Measurements from ENCODE around the gene FCN1.

DNA sequence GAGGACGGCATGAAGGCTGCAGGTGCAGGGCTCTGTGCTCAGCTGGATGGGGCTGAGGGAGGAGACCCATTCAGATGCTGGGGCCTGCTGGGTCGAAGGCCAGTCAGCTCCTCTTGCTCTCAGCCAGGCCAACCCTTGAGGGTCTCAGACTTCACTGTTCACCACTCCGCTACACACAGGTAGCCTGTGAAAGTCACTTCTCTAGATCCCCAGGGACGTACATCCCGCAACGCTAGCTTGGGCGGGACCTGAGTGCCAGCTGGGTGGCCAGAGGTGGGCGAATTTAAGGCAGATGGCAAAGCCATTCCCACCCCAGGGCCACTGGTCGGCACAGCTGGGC lies 42.2 kb upstream of the FCN1 start:
- TF ChIP-seq, protein P1, sequence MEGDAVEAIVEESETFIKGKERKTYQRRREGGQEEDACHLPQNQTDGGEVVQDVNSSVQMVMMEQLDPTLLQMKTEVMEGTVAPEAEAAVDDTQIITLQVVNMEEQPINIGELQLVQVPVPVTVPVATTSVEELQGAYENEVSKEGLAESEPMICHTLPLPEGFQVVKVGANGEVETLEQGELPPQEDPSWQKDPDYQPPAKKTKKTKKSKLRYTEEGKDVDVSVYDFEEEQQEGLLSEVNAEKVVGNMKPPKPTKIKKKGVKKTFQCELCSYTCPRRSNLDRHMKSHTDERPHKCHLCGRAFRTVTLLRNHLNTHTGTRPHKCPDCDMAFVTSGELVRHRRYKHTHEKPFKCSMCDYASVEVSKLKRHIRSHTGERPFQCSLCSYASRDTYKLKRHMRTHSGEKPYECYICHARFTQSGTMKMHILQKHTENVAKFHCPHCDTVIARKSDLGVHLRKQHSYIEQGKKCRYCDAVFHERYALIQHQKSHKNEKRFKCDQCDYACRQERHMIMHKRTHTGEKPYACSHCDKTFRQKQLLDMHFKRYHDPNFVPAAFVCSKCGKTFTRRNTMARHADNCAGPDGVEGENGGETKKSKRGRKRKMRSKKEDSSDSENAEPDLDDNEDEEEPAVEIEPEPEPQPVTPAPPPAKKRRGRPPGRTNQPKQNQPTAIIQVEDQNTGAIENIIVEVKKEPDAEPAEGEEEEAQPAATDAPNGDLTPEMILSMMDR (IDR thresholded peaks at IDR 0.05; ENCODE audit: poor library complexity): no peak
- TF ChIP-seq EZH2phosphoT487 (IDR thresholded peaks at IDR 0.05; ENCODE audit: low read depth, severe bottlenecking, unreplicated experiment): no peak
